HL-60 (cell line): Measurements from ENCODE around the gene CCL13.
A peak's percentile ranks its signal among the peaks of the same experiment; 100 is the strongest.

Experiments
- DNase-seq, 2 experiments: peaks; one replicate each; pipeline ENCODE4 v3.0.0-alpha.2; 2010 to 2020; ENCODE audit warnings: low read depth in 1 of 2, low spot score in 1 of 2
- H3K27ac ChIP-seq: fragments of 250-450 bp; sonication (Bioruptor Pico); replicated peaks from 2 replicates; pipeline ENCODE4 v1.5.1; 2020; ENCODE audit warnings: mild to moderate bottlenecking, moderate library complexity
- H3K27me3 ChIP-seq: fragments of 250-450 bp; sonication (Bioruptor Pico); 2 replicates; pipeline ENCODE4 v1.5.1; 2021; ENCODE audit warnings: mild to moderate bottlenecking, moderate library complexity; ENCODE audit not compliant: insufficient read depth, poor library complexity, severe bottlenecking
- H3K4me3 ChIP-seq: replicated peaks from 2 replicates; pipeline ENCODE4 v1.5.1; 2011; ENCODE audit warnings: mild to moderate bottlenecking, control low read depth, low read length; ENCODE audit not compliant: insufficient read depth
- CTCF ChIP-seq: IDR thresholded peaks from one replicate; pipeline ENCODE4 v1.5.1; 2011; ENCODE audit warnings: low read length, control low read depth, inconsistent platforms; ENCODE audit not compliant: insufficient read depth
- GABPA ChIP-seq: IDR thresholded peaks from 2 replicates; pipeline ENCODE4 v1.6.1; 2012; ENCODE audit warnings: low read depth
- POLR2AphosphoS5 ChIP-seq: IDR thresholded peaks from 2 replicates; pipeline ENCODE4 v1.6.1; 2012; ENCODE audit warnings: low read depth
- REST ChIP-seq: IDR thresholded peaks from 2 replicates; pipeline ENCODE4 v1.6.1; 2012; ENCODE audit warnings: low read depth; ENCODE audit not compliant: insufficient replicate concordance
- SPI1 ChIP-seq: IDR thresholded peaks from 2 replicates; pipeline ENCODE4 v1.6.1; 2012; ENCODE audit warnings: low read depth, mild to moderate bottlenecking, borderline replicate concordance

The CCL13 gene

GRCh38 chr17:34400301-34400931 is 44.1 kb downstream of the CCL13 start:
- H3K4me3 ChIP-seq = no peak overlapping the region
- H3K27me3 ChIP-seq = no peaks in the 10 kb centered on the region
- no peak for DNase-seq
- H3K27ac ChIP-seq = no peak overlapping the region
- TF ChIP-seq POLR2AphosphoS5 = no peak
- peak; percentile 30; the same call in 1 of the 2 replicates for TF ChIP-seq SPI1

GRCh38 chr17:34401165-34401564 is 44.9 kb downstream of the CCL13 start:
- DNase-seq = no peak
- H3K4me3 ChIP-seq = no peak overlapping the region

GRCh38 chr17:34403006-34403405 is 46.7 kb downstream of the CCL13 start:
- no peak overlapping the region for H3K4me3 ChIP-seq
- no peaks in the 10 kb centered on the region for H3K27me3 ChIP-seq
- no peak overlapping the region for H3K27ac ChIP-seq
- DNase-seq = peak in 1 of 2 experiments; percentile 32
- TF ChIP-seq SPI1 (no peak), GABPA (no peak), POLR2AphosphoS5 (no peak), REST (no peak), CTCF (no peak)

More at GRCh38 chr17:34401165-34401564, 44.9 kb downstream of the CCL13 start:
- Histone ChIP-seq H3K27ac (no peak overlapping the region), H3K27me3 (no peaks in the 10 kb centered on the region)
- no peak for TF ChIP-seq REST
- TF ChIP-seq POLR2AphosphoS5 = no peak
- TF ChIP-seq GABPA = no peak
- no peak for TF ChIP-seq SPI1
- TF ChIP-seq CTCF = no peak

GRCh38 chr17:34406226-34406625 is 49.9 kb downstream of the CCL13 start:
- peaks cover 3% of the 10 kb centered on the region for H3K27me3 ChIP-seq
- H3K27ac ChIP-seq = no peak overlapping the region
- TF ChIP-seq POLR2AphosphoS5 = no peak
- TF ChIP-seq CTCF = no peak
- TF ChIP-seq SPI1 = no peak
- TF ChIP-seq GABPA = no peak
- TF ChIP-seq REST = no peak
- H3K4me3 ChIP-seq = no peak overlapping the region
- DNase-seq = no peak
